Femur (tissue), 1 donor: Measurements from ENCODE around the gene CCND1.

Experiments
- DNase-seq: peaks from one replicate; pipeline ENCODE4 v3.0.0-alpha.2; 2017

CCND1 gene

GRCh38 chr11:69640995-69641581 is at the start of gene CCND1:
CCND1 (plus strand) TSS chr11:69641156; CDS start chr11:69641314, 158 bp downstream.
- peak; percentile 84 for DNase-seq

- no peak for DNase-seq
Observed at GRCh38 chr11:69592986-69593650, 47.8 kb upstream of the CCND1 start.

- no peak for DNase-seq
Observed at GRCh38 chr11:69593851-69594250, 47.1 kb upstream of the CCND1 start.

GRCh38 chr11:69594481-69594880 is 46.5 kb upstream of the CCND1 start:
- DNase-seq, result no peak

- DNase-seq, result no peak
Observed at GRCh38 chr11:69595805-69596665, 44.9 kb upstream of the CCND1 start.

- DNase-seq, result no peak
Observed at GRCh38 chr11:69598147-69598546, 42.8 kb upstream of the CCND1 start.

GRCh38 chr11:69599502-69599901 is 41.5 kb upstream of the CCND1 start:
- no peak for DNase-seq

GRCh38 chr11:69600001-69600400 is 41.0 kb upstream of the CCND1 start:
- DNase-seq, result no peak

- no peak for DNase-seq
Observed at GRCh38 chr11:69601011-69601975, 39.7 kb upstream of the CCND1 start.

- no peak for DNase-seq
Observed at GRCh38 chr11:69603111-69603836, 37.7 kb upstream of the CCND1 start.

- no peak for DNase-seq
Observed at GRCh38 chr11:69604055-69604454, 36.9 kb upstream of the CCND1 start.

- no peak for DNase-seq
Observed at GRCh38 chr11:69605737-69606526, 35.0 kb upstream of the CCND1 start.

- DNase-seq, result no peak
Observed at GRCh38 chr11:69609351-69609750, 31.6 kb upstream of the CCND1 start.

- no peak for DNase-seq
Observed at GRCh38 chr11:69611548-69612526, 29.1 kb upstream of the CCND1 start.

- no peak for DNase-seq
Observed at GRCh38 chr11:69613594-69613993, 27.4 kb upstream of the CCND1 start.

- DNase-seq, result no peak
Observed at GRCh38 chr11:69614085-69614484, 26.9 kb upstream of the CCND1 start.

GRCh38 chr11:69615545-69616278 is 25.2 kb upstream of the CCND1 start:
- DNase-seq, result no peak

- DNase-seq, result no peak
Observed at GRCh38 chr11:69617220-69617619, 23.7 kb upstream of the CCND1 start.

GRCh38 chr11:69617682-69618081 is 23.3 kb upstream of the CCND1 start:
- DNase-seq, result no peak
